ENCODE results near the gene ZNF532. TPM values are rescaled to one million over a fixed set of nuclear protein-coding genes. Genes with fewer than 3 reads are reported as not detected.
"Not testable (repeated sequence)": the region's sequence is repeated elsewhere in the genome, so short reads cannot be mapped to it uniquely, and the experiment has no call there.

Gene ZNF532
- polyA plus RNA-seq, 1 donor (not counting 4 experiments of a cell fraction or from before 2014, with no cell fraction given): 31.5 TPM

DNA sequence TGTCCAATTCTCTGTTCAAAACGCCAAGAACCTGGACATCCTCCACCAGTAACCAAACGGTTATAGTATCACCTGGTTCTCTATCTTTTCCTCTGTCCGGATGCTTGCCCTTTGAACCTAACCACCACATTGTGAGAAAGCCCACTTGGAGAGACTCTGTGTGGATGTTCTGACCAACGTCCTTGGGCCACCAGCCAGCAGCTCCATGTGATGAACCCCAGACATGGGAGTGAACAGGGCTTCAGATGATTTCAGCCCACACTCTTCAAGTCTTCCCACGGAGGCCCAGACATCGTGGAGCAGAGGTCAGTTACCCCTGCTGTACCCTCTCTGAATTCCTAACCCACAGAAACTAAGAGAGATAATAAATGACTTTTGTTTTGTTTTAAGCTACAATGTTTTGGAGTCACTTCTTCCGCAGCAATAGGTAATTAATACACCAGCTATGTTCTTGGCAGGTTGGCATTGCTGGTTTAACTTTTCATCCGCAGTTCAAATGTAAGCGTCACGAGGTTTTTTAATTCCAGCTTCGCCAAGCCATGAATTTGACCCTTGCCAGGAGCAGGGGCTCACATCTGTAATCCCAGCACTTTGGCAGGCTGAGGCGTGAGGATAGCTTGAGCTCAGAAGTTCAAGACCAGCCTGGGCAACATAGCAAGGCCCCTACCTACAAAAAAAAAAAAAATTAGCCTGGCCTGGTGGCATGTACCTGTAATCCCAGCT is 36.1 kb upstream of the ZNF532 start:
- TF ChIP-seq, protein P1, sequence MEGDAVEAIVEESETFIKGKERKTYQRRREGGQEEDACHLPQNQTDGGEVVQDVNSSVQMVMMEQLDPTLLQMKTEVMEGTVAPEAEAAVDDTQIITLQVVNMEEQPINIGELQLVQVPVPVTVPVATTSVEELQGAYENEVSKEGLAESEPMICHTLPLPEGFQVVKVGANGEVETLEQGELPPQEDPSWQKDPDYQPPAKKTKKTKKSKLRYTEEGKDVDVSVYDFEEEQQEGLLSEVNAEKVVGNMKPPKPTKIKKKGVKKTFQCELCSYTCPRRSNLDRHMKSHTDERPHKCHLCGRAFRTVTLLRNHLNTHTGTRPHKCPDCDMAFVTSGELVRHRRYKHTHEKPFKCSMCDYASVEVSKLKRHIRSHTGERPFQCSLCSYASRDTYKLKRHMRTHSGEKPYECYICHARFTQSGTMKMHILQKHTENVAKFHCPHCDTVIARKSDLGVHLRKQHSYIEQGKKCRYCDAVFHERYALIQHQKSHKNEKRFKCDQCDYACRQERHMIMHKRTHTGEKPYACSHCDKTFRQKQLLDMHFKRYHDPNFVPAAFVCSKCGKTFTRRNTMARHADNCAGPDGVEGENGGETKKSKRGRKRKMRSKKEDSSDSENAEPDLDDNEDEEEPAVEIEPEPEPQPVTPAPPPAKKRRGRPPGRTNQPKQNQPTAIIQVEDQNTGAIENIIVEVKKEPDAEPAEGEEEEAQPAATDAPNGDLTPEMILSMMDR (optimal IDR thresholded peaks at IDR 0.05 in 1 of 3, IDR thresholded peaks at IDR 0.05 in 1 of 3, conservative IDR thresholded peaks at IDR 0.05 in 1 of 3; ENCODE audit: extremely low read depth in 1 of 3, insufficient read depth in 2 of 3, low read length in 3 of 3): no peak
- TF ChIP-seq EZH2 (IDR thresholded peaks at IDR 0.05; ENCODE audit: low read length): no peak
- Histone ChIP-seq H3K4me3 (ENCODE audit: control insufficient read depth in 2 of 3, extremely low read depth in 1 of 3, insufficient read depth in 2 of 3, low read depth in 1 of 3, low read length in 3 of 3) (no peak overlapping the region), H3K27ac (ENCODE audit: control insufficient read depth, insufficient read depth, low read length) (no peak overlapping the region), H3K9me1 (ENCODE audit: control insufficient read depth, extremely low read depth, insufficient read depth, low read length) (no peaks in the 10 kb centered on the region), H3K4me1 (ENCODE audit: control insufficient read depth, extremely low read depth, insufficient read depth, low read length) (peaks cover 6% of the 10 kb centered on the region), H2AFZ (ENCODE audit: control insufficient read depth, low read length) (no peak overlapping the region), H3K4me2 (ENCODE audit: control insufficient read depth, extremely low read depth, insufficient read depth, low read depth, low read length) (no peak overlapping the region), H4K20me1 (ENCODE audit: control insufficient read depth, extremely low read depth, insufficient read depth, low read length) (no peaks in the 10 kb centered on the region), H3K9me3 (ENCODE audit: control insufficient read depth, low read depth, low read length) (no peaks in the 10 kb centered on the region), H3K9ac (ENCODE audit: control insufficient read depth, extremely low read depth, insufficient read depth, low read length) (no peak overlapping the region), H3K27me3 (ENCODE audit: control insufficient read depth, extremely low read depth, insufficient read depth, low read length) (no peaks in the 10 kb centered on the region), H3K79me2 (ENCODE audit: control insufficient read depth, insufficient read depth, low read length) (no peaks in the 10 kb centered on the region), H3K36me3 (ENCODE audit: control insufficient read depth in 2 of 2, extremely low read depth in 1 of 2, insufficient read depth in 2 of 2, low read length in 2 of 2) (no peaks in the 10 kb centered on the region)
- DNase-seq (ENCODE audit: low read depth, low spot score) (no peak), FAIRE-seq (no peak)
- dilution Hi-C loops (cut with MboI; ENCODE audit: extremely low pct_ligation_motif_present, low sequenced_read_pairs): no loop called here

DNA sequence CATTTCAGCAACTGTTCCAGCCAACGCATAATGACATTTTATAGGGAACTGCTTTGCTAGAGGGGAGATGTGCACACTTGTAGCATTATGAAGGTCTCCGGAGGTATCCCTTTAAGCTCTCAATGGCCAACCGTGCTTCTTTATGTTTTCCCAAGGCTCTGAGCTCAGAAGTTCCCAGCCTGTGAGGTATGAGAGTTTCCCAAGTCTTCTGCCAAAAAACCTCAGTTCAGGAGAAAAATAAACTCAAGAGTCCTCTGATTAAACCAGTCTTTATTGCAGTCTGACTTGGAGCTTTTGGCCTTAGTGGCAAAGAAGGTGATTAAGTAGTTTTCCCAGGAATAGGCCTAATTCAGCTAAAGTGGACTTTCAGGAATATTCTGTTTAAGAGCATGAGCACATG is 35.4 kb upstream of the ZNF532 start:
- no peaks in the 10 kb centered on the region for H3K27me3 ChIP-seq (ENCODE audit: control insufficient read depth, extremely low read depth, insufficient read depth, low read length)
- no peak overlapping the region for H3K9ac ChIP-seq (ENCODE audit: control insufficient read depth, extremely low read depth, insufficient read depth, low read length)
- H3K9me1 ChIP-seq (ENCODE audit: control insufficient read depth, extremely low read depth, insufficient read depth, low read length): no peaks in the 10 kb centered on the region
- H3K79me2 ChIP-seq (ENCODE audit: control insufficient read depth, insufficient read depth, low read length): no peaks in the 10 kb centered on the region
- TF ChIP-seq EZH2 (IDR thresholded peaks at IDR 0.05; ENCODE audit: low read length): no peak
- TF ChIP-seq, protein P1 (optimal IDR thresholded peaks at IDR 0.05 in 1 of 3, IDR thresholded peaks at IDR 0.05 in 1 of 3, conservative IDR thresholded peaks at IDR 0.05 in 1 of 3; ENCODE audit: extremely low read depth in 1 of 3, insufficient read depth in 2 of 3, low read length in 3 of 3): no peak
- FAIRE-seq: no peak
- peaks cover 5% of the 10 kb centered on the region for H3K4me1 ChIP-seq (ENCODE audit: control insufficient read depth, extremely low read depth, insufficient read depth, low read length)
- H3K9me3 ChIP-seq (ENCODE audit: control insufficient read depth, low read depth, low read length): no peaks in the 10 kb centered on the region
- no peak overlapping the region for H2AFZ ChIP-seq (ENCODE audit: control insufficient read depth, low read length)
- H3K4me2 ChIP-seq (ENCODE audit: control insufficient read depth, extremely low read depth, insufficient read depth, low read depth, low read length): no peak overlapping the region
- no peak overlapping the region for H3K4me3 ChIP-seq (ENCODE audit: control insufficient read depth in 2 of 3, extremely low read depth in 1 of 3, insufficient read depth in 2 of 3, low read depth in 1 of 3, low read length in 3 of 3)
- no peak for DNase-seq (ENCODE audit: low read depth, low spot score)
- no peaks in the 10 kb centered on the region for H3K36me3 ChIP-seq (ENCODE audit: control insufficient read depth in 2 of 2, extremely low read depth in 1 of 2, insufficient read depth in 2 of 2, low read length in 2 of 2)
- dilution Hi-C loops (cut with MboI; ENCODE audit: extremely low pct_ligation_motif_present, low sequenced_read_pairs): no loop called here
- no peak overlapping the region for H3K27ac ChIP-seq (ENCODE audit: control insufficient read depth, insufficient read depth, low read length)
- no peaks in the 10 kb centered on the region for H4K20me1 ChIP-seq (ENCODE audit: control insufficient read depth, extremely low read depth, insufficient read depth, low read length)

DNA sequence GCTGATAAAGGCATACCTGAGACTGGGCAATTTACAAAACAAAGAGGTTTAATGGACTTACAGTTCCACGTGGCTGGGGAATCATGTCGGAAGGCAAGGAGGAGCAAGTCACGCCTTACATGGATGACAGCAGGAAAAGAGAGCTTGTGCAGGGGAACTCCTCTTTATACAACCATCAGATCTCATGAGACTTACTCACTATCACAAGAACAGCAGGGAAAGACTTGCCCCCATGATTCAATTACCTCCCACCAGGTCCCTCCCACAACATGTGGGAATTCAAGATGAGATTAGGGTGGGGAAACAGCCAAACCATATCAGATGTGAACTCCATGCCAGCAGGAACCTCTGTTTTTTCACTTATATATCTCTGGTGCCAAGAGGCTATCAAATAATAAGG is 34.8 kb upstream of the ZNF532 start:
- DNase-seq (ENCODE audit: low read depth, low spot score); H3K4me2 ChIP-seq (ENCODE audit: control insufficient read depth, extremely low read depth, insufficient read depth, low read depth, low read length); H3K4me3 ChIP-seq (ENCODE audit: control insufficient read depth in 2 of 3, extremely low read depth in 1 of 3, insufficient read depth in 2 of 3, low read depth in 1 of 3, low read length in 3 of 3); H3K4me1 ChIP-seq (ENCODE audit: control insufficient read depth, extremely low read depth, insufficient read depth, low read length); H3K9me1 ChIP-seq (ENCODE audit: control insufficient read depth, extremely low read depth, insufficient read depth, low read length); H3K9ac ChIP-seq (ENCODE audit: control insufficient read depth, extremely low read depth, insufficient read depth, low read length); H2AFZ ChIP-seq (ENCODE audit: control insufficient read depth, low read length); H4K20me1 ChIP-seq (ENCODE audit: control insufficient read depth, extremely low read depth, insufficient read depth, low read length); FAIRE-seq; dilution Hi-C loops (cut with MboI; ENCODE audit: extremely low pct_ligation_motif_present, low sequenced_read_pairs); H3K27ac ChIP-seq (ENCODE audit: control insufficient read depth, insufficient read depth, low read length); H3K9me3 ChIP-seq (ENCODE audit: control insufficient read depth, low read depth, low read length); H3K36me3 ChIP-seq (ENCODE audit: control insufficient read depth in 2 of 2, extremely low read depth in 1 of 2, insufficient read depth in 2 of 2, low read length in 2 of 2); H3K27me3 ChIP-seq (ENCODE audit: control insufficient read depth, extremely low read depth, insufficient read depth, low read length); H3K79me2 ChIP-seq (ENCODE audit: control insufficient read depth, insufficient read depth, low read length): not testable (repeated sequence)

Data from keratinocyte (primary cell).